ENCODE measurements around the gene TAT.

DNA sequence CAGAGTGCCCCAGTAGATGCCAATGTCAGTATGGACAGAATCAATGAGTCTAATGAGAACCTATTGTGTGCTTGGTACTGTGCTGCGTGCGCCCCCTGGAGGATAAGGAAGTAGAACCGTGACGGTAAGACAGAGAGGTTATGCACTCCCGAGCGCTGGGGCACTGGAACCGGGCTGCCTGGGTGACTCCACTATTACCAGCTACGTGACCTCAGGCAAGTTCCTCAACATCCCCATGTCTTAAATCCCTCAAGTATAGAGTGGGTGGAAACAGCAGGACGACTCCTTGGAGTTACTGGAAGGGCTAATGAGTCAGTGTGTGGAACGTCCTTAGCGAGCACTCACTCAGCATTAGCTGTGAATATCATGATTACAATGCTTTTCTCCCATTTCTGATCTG lies 34.5 kb downstream of the TAT start:
- no peak for TF ChIP-seq EZH2 (IDR thresholded peaks at IDR 0.05; ENCODE audit: low read length)
- TF ChIP-seq, protein P1, sequence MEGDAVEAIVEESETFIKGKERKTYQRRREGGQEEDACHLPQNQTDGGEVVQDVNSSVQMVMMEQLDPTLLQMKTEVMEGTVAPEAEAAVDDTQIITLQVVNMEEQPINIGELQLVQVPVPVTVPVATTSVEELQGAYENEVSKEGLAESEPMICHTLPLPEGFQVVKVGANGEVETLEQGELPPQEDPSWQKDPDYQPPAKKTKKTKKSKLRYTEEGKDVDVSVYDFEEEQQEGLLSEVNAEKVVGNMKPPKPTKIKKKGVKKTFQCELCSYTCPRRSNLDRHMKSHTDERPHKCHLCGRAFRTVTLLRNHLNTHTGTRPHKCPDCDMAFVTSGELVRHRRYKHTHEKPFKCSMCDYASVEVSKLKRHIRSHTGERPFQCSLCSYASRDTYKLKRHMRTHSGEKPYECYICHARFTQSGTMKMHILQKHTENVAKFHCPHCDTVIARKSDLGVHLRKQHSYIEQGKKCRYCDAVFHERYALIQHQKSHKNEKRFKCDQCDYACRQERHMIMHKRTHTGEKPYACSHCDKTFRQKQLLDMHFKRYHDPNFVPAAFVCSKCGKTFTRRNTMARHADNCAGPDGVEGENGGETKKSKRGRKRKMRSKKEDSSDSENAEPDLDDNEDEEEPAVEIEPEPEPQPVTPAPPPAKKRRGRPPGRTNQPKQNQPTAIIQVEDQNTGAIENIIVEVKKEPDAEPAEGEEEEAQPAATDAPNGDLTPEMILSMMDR (optimal IDR thresholded peaks at IDR 0.05 in 1 of 3, IDR thresholded peaks at IDR 0.05 in 1 of 3, conservative IDR thresholded peaks at IDR 0.05 in 1 of 3; ENCODE audit: extremely low read depth in 1 of 3, insufficient read depth in 2 of 3, low read length in 3 of 3): peak; percentile 78 to 88 (median 78)
